LNCaP clone FGC (cell line): ENCODE results near the gene FSHR.

Source experiments
- DNase-seq: peaks from one replicate; pipeline ENCODE4 v3.0.0-alpha.2; 2011; ENCODE audit warnings: low read depth
- H3K4me3 ChIP-seq: 2 replicates; pipeline ENCODE4 v1.5.1; 2011; ENCODE audit warnings: mild to moderate bottlenecking, low read depth, low read length, control low read depth
- TF ChIP-seq, protein P1 (sequence below): IDR thresholded peaks from 2 replicates; pipeline ENCODE4 v1.5.1; 2012; ENCODE audit warnings: mild to moderate bottlenecking; ENCODE audit not compliant: control insufficient read depth, insufficient read depth; ENCODE audit errors: extremely low read depth

FSHR gene

DNA sequence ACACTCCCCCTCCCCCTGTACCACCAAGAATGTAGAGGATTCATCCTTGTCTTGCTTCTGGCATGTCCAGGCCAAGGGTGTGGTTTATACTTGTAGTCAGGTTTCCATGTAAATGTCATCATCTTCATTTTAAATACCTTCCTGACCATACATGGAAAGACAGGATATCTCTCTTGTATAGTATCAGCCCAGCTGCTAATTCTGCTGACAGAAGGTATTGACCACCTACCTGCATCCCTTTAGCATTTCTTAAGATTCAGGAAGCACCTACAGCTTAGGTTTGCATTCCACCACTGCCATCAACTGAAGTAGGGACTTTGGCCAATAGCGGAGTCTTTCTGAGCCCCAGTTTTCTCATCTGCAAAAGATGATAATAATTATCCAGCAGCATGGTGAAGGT, 22.9 kb upstream of the FSHR start:
- DNase-seq, result no peak
- H3K4me3 ChIP-seq, result no peak overlapping the region
- TF ChIP-seq, protein P1, sequence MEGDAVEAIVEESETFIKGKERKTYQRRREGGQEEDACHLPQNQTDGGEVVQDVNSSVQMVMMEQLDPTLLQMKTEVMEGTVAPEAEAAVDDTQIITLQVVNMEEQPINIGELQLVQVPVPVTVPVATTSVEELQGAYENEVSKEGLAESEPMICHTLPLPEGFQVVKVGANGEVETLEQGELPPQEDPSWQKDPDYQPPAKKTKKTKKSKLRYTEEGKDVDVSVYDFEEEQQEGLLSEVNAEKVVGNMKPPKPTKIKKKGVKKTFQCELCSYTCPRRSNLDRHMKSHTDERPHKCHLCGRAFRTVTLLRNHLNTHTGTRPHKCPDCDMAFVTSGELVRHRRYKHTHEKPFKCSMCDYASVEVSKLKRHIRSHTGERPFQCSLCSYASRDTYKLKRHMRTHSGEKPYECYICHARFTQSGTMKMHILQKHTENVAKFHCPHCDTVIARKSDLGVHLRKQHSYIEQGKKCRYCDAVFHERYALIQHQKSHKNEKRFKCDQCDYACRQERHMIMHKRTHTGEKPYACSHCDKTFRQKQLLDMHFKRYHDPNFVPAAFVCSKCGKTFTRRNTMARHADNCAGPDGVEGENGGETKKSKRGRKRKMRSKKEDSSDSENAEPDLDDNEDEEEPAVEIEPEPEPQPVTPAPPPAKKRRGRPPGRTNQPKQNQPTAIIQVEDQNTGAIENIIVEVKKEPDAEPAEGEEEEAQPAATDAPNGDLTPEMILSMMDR, result no peak

DNA sequence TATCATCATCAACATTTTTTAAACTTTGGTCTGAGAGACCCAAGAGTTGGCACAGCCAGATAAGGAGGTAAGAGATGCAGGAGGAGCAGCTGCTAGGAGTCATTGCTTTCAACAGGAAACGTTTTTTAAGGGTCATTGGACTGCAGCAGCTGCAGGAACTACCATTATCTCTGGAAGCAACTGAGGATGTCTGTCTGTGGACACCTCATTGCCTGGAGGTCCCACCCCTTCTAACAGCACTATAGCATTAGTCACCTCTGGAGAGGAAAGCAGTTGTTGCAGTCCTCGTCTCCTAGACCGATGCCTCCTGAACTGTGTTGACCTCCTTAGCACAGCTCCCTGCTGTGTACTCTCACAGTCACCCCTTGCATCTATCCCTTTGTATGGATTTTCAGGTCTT, 21.5 kb upstream of the FSHR start:
- TF ChIP-seq, protein P1, result no peak
- H3K4me3 ChIP-seq, result no peak overlapping the region
- DNase-seq, result no peak

DNA sequence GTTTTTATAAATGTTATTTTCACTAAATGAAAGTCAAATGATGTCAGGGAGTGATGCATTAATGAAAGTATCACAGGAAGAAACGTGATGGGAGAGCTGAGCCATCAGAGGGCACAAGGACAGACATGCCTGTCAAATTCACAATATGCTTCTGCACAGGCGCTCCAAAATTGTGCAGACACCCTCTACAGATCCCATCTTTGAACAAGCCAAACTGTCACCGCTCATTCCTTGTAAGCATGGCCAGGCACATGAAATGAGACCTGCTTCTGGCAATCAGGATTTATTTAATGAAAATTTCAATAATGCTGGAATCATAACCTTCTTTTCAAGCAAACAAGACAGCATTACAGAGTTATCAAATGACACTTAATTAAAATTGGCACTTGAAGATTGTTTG, 20.4 kb upstream of the FSHR start:
- no peak for DNase-seq
- TF ChIP-seq, protein P1, result no peak
- no peak overlapping the region for H3K4me3 ChIP-seq

DNA sequence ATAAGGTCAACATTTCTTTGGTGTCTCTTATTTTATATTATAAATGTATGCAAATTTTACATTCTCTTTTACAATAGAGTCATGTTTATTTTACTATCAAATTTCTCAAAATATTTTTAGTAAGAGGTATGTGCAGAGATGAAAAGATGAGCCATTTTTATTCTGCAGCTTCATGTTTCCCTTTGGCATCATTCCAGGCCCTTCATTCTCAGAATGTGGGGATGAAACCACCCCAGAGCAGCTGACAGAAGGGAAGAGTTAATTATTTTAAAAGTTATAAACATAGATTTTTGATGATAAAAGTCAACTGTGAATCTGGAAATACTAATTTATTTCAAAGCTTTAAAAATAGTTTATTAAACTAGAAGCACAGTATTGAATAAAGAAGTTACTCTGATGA, 12.8 kb upstream of the FSHR start:
- no peak for DNase-seq
- TF ChIP-seq, protein P1, result no peak
- no peak overlapping the region for H3K4me3 ChIP-seq

DNA sequence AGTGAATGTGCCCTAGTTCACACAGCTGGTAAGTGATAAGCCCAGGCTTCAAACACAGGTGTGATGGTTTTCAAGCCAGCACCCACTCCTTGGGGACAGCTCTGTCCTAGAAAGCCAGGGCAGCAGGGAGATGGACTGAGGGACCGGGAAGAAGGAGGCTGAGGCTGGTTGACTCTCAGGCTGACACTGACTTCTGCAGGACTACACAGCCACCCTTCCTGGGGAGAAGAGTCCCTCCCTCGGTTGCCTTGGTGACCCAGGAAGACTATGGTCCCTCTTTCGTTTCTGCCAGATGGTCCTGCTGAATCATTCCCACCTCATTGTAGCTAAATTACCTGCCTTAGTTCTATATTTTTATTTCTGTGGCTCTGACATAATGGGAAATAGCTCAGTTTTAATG, 11.3 kb upstream of the FSHR start:
- TF ChIP-seq, protein P1, result no peak
- no peak for DNase-seq
- no peak overlapping the region for H3K4me3 ChIP-seq

DNA sequence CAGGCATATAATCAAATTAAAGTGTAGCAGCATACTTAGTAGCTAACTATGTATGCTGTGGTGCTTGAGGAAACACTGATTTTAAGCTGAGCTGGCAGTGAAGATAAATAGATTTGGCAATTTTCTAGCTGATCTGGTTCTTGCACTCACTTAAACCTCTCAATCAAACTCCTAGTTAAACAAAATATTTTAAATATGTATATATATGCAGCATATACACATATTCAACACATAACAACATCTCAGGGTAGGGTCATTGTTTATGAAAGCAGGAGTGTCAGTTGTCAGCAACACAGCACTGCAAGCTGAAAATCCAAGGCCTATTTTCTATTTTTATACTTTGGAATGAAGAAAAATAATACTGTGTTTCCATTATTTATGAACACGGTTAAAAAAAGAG, 10.4 kb upstream of the FSHR start:
- no peak for DNase-seq
- H3K4me3 ChIP-seq, result no peak overlapping the region
- TF ChIP-seq, protein P1, result no peak

DNA sequence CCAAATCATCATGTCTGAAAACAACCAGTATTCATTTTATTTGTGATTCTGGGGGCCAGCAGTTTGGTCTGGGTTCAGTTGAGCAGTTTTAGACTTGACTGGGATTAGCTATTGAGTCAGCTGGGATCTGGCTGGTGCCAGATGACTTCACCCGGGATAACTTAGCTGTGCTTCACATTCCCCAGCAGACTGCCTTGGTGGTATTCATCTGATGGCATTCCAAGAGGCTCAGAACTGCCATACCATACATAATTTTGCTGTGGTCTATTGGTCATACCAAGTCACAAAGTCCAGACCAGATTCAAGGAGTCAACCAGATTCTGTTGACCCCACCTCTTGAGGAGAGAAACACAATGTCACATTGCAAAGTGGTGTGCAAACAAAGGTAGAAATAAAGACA, 7.8 kb upstream of the FSHR start:
- TF ChIP-seq, protein P1, result no peak
- no peak overlapping the region for H3K4me3 ChIP-seq
- no peak for DNase-seq
